HG03575 (cell line): ENCODE measurements around the gene KASH5.

Experiments
- ATAC-seq: cut with Tn5 transposase; IDR thresholded peaks from one replicate; pipeline ENCODE4 v1.9.1; 2021; ENCODE audit not compliant: unreplicated experiment, insufficient number of reproducible peaks, low FRiP score; ENCODE audit errors: extremely low read depth

KASH5 gene, protein sequence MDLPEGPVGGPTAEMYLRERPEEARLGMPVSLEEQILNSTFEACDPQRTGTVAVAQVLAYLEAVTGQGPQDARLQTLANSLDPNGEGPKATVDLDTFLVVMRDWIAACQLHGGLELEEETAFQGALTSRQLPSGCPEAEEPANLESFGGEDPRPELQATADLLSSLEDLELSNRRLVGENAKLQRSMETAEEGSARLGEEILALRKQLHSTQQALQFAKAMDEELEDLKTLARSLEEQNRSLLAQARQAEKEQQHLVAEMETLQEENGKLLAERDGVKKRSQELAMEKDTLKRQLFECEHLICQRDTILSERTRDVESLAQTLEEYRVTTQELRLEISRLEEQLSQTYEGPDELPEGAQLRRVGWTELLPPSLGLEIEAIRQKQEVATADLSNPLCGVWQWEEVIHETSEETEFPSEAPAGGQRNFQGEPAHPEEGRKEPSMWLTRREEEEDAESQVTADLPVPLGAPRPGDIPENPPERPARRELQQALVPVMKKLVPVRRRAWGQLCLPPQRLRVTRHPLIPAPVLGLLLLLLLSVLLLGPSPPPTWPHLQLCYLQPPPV

DNA sequence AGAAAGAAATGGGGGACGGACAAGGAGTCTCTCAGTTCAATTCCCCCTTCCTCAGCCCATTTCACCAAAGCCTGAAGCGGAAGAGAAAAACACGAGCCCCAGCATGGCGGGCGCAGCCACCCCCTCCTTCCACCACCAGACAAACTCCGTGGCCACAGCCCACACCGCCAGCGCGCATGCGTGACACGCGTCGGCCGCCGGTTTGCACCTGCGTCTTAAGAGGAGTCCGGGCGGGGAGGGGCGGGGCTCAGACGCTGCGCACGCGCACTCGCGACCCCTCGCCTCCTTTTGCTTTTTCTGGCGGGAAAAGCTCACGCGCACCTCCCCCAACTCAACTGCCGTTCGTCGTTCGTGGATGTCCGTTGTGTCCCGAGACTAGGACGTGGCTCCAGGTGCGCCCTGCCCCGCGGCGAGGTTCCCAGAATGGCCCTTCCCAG is at the start of gene KASH5:
Gene KASH5 (plus strand): TSS at position 314 of the 437 bp plus-strand sequence. CDS start 2,635 bp downstream, outside the sequence.
- ATAC-seq = no peak

DNA sequence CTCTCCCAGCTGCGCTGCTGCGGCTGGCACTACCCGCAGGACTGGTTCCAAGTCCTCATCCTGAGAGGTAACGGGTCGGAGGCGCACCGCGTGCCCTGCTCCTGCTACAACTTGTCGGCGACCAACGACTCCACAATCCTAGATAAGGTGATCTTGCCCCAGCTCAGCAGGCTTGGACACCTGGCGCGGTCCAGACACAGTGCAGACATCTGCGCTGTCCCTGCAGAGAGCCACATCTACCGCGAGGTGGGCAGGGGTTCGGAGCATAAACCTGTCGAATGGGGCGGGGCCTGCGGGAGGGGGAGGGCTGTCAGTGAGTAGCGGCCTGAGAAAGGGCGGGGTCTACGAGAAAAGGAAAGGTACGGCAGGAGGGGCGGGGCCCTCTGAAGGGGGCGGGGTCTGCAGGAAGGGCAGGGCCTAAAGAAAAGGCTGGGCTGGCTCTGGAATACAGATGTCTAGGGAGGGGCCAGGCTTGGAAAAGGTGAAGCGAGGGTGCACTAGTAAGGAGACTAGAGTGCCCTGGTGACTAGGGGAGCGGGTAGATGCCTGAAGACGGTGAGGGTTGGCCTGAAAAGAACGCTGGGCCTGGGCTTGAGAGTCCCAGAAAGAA is 49.3 kb upstream of the KASH5 start:
- no peak for ATAC-seq

DNA sequence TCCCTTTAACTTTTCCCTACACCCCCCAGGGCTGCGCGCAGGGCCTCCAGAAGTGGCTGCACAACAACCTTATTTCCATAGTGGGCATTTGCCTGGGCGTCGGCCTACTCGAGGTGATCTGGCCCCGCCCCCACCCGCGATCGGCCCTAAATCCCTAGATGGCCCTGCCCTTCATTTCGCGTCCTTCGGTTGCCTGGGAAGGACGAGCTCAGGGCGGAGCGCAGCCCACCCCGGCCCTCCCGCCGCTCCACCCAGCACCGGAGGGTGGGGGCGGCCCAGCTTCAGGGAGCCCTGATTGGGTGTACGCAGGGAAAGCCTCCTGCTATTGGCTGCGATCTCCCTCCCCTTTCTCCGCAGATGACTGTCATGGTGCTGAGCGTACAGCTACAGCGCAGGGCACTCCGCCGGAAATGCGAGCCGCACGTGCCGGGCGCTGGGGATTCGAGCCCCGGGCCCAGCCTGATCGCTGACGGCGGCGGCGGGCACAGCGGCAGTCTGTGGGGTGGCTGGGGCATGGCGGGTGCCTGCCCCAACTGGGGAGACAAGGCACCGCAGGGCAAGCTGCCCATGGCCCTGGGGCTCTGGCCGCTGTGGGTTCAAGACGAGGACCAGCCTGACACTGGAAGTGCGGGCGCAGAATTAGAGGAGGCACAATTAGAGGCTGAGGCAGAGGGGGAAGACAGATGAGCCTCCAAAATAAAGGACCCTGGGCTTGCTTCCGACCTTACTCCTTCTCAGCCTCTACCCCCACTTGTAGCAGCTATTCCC is 48.6 kb upstream of the KASH5 start:
- ATAC-seq = no peak

DNA sequence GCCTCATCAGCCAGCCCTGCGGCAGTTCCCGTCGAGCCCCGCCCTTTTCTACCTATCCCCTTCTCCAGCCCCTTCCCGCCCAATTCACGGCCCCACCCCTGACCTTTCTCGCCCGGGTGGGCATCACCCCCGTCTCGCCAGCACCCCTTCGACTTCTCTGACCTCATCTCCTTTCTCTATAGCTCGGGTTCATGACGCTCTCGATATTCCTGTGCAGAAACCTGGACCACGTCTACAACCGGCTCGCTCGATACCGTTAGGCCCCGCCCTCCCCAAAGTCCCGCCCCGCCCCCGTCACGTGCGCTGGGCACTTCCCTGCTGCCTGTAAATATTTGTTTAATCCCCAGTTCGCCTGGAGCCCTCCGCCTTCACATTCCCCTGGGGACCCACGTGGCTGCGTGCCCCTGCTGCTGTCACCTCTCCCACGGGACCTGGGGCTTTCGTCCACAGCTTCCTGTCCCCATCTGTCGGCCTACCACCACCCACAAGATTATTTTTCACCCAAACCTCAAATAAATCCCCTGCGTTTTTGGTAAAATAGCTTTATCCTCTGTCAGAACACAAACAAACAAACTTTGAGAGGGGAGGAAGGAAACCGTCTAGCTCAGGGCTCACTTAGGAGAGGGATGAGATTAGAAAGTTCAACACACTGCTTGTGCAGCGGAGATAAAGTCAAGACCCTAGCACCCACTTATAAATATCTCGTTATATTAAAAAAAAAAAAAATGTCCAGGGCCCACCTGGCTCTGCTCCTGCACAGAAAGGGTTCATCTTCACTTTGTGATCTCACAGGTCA is 47.8 kb upstream of the KASH5 start:
- no peak for ATAC-seq

DNA sequence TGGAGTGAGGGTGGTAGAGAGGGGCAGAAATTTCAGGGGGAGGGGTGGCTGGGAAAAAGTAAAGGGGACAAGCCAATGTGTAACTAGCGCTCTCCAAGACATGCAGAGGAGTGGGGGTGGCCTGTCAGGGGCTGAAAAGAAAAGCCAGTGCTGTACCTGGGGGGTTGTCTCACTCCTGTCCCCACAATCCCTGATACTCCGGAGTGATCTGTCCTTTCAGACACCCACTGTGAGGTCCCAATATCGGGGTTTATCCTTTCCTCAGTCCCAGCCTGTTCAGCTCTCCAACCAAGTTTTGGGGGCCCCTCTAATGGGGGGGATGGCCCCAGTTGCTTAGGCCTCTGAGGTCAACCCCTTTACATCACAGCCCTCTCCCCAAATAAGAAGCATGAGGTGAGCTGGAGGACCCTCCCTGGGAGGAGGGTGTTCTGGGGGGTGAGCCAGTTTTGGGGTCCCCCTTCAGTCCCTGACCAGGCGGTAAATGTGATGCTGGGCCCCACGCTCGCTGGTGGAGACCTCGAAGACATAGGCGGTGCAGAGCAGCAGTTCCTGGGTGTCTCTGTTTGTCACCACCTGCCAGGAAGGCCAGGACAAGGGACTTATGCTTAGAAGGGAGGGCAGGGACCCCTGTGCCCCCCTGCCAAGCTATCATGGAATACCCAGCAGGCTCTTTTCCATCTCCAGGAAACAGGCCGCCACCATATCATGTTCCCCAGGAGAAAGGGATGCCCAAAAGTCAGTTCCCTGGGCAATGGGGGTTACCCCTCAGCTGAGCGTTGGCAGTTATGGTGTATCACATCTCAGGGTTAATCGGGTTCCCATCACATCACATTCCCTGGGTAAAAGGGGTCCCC is 47.0 kb upstream of the KASH5 start:
- no peak for ATAC-seq

DNA sequence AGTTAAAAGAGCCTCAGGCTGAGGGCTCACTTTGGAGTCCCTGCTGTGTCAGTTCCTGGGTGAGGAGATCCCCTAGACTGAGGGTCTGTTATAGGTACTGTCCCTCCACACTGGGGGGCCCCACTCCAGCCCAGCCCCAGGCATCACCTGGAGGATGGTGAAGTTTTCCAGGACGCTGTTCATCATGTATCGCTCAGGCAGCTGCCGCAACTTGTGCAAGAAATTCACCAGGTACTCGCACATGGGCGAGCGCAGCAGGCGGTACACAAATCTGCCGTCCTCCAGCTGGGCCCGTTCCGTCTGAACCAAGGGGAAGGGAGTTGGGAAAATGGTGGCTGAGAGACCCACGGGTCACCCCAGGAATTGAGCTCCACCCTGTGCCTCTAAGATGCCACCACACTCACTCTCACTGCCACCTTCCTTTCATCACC is 45.7 kb upstream of the KASH5 start:
- ATAC-seq = no peak

DNA sequence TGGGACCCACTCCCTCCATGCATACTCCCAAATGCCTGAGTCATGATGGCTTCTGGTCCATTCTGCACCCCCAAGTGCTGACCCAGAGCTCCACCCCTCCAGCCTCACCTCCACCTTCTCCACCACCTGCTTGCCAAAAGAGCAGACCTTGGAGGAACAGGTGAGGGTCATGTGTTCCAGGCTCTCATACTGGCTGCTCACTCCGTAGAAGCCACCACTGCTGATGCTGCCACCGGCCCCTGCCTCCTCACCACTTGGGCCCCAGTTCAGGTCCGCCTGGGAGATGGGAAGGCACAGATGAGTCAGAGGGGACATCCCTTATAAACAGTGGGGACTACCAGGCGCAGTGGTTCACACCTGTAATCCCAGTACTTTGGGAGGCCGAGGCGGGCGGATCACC is 44.9 kb upstream of the KASH5 start:
- no peak for ATAC-seq

DNA sequence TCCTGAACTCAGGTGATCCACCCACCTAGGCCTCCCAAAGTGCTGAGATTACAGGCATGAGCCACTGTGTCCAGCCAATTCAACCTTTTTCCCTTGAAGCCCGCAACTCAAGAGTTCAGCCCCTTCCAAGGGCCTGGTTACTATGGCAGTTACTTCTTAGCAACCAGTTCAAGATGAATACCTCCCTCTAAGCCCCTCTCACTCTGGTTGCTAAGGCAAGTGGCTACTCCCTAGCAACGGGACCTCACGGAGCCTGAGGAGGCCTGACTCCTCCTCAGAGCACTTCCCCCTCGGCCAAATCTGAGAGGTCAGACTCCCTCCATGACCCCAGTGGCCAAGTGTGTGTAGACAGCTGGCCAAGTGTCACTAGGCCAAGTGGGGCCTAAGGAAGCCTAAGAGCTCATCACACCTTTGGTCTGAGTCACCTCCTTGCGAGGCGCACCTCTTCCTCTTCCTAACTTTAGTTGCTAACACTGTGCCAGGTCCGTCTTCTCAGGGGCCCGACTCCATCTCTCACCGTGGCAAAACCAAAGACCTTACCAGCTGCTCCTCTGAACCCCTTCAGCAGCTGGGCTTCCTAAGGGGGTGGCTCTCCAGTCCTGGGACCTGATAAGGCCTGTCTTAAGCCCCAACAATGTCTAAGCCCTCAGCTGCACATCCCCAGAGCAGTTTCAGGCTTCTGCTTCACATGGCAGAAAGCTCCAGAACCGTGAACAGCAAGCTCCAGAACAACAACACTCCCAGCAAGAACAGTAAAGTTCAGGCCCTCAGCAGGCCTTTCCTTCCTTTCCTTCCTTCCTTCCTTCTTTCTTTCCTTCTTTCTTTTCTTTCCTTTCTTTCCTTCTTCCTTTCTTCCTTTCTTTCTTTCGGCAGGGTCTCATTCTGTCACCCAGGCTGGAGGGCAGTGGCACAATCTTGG is 43.3 kb upstream of the KASH5 start:
- ATAC-seq = no peak

DNA sequence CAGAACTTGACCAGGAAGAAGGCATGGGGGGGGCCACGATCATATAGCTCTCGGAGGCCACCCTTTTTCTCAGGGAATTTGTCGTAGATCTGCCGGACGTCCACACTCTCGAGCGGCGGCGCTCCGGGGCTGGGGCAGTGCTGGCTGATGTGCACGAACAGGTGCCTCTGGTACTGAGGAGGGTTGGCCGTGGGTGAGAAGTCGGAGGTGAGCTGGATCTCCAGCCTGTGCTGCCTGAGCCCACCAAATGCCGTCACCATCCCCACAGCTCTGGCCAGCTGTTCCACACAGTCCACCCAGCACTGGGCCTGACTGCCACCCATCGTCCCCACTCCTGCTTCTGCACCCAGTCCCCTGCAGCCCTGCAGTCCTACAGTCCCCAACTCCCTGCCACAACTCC is 40.9 kb upstream of the KASH5 start:
- no peak for ATAC-seq

DNA sequence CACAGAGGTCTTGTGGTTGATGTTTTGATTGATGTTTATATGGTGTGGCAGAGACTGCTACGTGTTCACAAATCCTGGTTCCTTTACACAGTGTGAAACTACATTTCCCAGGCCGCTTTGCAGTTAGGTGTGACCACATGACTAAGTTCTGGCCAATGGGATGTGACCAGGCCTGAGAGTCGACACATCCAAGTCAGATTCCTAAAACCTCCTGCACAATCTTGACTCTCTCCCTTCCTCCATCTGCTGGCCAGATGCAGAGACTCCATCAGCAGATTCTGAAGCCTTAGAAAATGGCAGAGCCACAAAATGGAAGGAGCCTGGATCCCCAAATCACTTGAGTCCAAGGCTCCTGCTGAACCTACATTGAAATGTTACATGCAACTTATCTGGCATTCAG is 40.2 kb upstream of the KASH5 start:
- no peak for ATAC-seq

DNA sequence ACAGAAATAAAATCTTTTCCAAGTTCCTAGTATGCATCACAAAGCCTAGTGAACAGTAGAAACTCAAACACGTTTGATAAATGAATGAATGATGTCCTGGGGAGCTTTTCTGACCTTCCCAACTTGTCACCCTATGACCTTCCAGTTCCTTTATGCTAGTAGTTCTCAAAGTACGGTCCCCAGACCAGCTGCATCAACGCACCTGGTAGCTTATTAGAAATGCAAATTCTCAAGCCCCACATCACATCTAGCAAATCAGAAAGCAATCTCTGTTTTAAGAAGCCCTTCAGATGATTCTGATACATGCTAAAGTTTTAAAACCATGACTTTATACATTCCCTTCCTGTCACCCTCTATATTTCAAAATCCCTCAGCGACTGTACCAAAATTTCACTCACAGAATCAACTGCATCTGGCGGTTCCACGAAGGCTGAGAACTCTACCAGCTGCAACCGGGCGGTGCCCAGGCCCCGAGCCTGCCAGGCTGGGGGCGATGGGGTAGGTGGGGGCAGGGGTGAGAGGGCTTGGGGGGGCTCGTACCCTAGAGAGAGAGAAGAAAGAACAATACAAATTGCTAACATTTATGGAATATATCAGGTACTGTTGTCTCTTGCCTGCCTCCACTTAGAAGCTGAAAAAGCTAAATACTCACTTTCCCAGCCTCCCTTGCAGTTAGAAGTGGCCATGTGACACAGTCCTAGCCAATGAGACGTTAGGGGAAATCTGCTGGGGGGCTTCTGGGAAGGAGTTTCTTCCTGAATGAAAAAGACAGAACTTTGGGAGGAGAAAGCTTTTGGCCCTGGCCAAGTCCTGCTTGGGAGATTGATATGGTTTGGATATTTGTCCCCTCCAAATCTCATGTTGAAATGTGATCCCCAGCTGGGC is 39.5 kb upstream of the KASH5 start:
- no peak for ATAC-seq

DNA sequence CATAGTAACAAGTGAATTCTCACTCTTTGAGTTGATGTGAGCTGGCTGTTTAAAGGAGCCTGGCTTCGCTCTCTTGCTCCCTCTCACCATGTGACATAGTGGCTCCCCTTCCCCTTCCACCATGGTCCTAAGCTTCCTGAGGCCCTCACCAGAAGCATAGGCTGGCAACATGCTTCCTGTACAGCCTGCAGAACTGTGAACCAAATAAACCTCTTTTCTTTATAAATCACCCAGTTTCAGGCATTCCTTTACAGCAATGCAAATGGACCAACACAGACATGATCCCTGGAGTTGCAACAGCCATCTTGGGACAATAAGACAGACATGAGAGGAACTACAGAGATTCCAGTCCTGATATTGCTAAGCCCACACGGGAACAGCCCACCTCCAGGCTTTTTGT is 38.5 kb upstream of the KASH5 start:
- no peak for ATAC-seq

DNA sequence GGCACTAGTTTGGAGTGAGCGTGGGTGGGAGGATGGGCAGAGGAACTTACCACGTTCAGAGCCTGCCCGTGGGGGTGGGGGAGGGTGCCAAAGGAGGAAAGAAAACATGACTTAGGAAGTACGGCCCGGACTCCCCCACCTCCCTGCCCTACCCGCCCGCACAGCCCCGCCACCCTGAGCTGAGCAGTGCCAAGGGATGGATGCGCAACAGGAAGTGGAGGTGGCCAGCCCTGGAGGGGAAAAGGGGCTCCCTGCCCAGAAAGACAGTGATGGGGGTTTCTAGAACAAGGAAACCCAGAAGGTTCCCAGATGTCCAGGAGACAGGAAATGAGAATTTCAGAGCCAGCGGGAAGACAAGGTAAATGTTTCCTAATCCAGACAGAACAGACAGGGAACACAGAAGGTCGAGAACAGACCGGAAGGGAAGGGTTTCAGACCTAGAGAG is 32.1 kb upstream of the KASH5 start:
- no peak for ATAC-seq

DNA sequence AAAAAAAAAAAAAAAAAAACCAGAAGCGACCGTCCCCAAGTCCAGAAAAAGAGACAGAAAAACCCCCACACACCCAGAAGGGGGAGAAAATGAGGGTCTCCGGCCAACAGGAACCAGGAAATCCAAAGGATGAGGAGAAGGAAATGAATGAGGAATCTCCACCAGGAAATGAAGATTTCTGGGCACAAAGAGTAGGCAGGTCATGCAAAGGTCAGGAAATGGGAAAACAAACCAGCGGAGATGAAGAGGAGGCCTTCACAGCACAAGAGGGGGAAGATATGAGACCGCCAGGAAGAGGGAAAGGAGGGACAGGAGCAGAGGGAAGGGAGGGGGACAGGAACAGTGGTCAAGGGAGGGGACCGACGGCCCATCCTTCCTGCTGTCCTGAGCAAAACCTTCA is 31.7 kb upstream of the KASH5 start:
- no peak for ATAC-seq

DNA sequence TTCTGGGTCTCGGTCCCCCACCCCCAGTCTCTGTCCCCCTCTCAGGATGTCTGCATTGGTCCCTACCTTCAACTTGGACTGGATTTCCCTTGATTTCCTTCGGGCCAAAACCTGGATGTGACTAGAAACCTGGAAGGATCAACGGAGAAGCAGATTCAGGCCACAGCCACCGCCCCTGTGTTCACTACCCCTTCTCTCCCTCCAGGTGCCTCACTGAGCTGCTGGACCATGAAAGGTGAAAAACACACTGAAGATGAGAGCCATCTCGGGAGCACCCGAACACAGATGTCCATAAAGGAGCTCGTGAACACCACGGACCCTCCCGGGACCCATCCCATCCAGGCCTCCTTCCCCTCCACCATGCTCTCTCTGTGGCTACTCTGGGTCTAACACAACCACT is 30.9 kb upstream of the KASH5 start:
- no peak for ATAC-seq
